OCI-LY1 (cell line): ENCODE data around the gene ACVR2A.

Experiments used
- H2AFZ ChIP-seq: fragments of 200-600 bp; sonication (generic), shearing (Covaris generic); 2 replicates; pipeline ENCODE4 v1.6.0; 2014; ENCODE audit warnings: antibody characterized with exemption, mild to moderate bottlenecking, low read length
- H3F3A ChIP-seq: fragments of 200-600 bp; sonication (generic), shearing (Covaris generic); 2 replicates; pipeline ENCODE4 v1.6.0; 2014; ENCODE audit warnings: mild to moderate bottlenecking, antibody characterized with exemption, low read length, moderate library complexity; ENCODE audit not compliant: insufficient read depth
- H3K27ac ChIP-seq: fragments of 200-600 bp; sonication (generic); 2 replicates; pipeline ENCODE4 v1.5.1; 2014; ENCODE audit warnings: low read length, mixed run types, mild to moderate bottlenecking, low read depth; ENCODE audit not compliant: poor library complexity, severe bottlenecking
- H3K27me3 ChIP-seq: fragments of 200-600 bp; sonication (generic); 2 replicates; pipeline ENCODE4 v1.6.0; 2014; ENCODE audit warnings: antibody characterized with exemption, mild to moderate bottlenecking, low read length, moderate library complexity; ENCODE audit not compliant: insufficient read depth
- H3K36me3 ChIP-seq: fragments of 200-600 bp; sonication (generic); 2 replicates; pipeline ENCODE4 v1.6.1; 2014; ENCODE audit warnings: mild to moderate bottlenecking, antibody characterized with exemption, low read length, moderate library complexity, mixed read lengths; ENCODE audit not compliant: insufficient read depth
- H3K4me1 ChIP-seq: fragments of 200-600 bp; sonication (generic); 2 replicates; pipeline ENCODE4 v1.5.1; 2014; ENCODE audit warnings: mild to moderate bottlenecking, low read length, moderate library complexity; ENCODE audit not compliant: insufficient read depth, severe bottlenecking
- H3K4me2 ChIP-seq: fragments of 200-600 bp; sonication (generic), shearing (Covaris generic); 2 replicates; pipeline ENCODE4 v1.6.1; 2014; ENCODE audit warnings: low read length
- H3K4me3 ChIP-seq: fragments of 200-600 bp; sonication (generic); 2 replicates; pipeline ENCODE4 v1.5.1; 2014; ENCODE audit warnings: low read length, low read depth, mild to moderate bottlenecking, mixed read lengths; ENCODE audit not compliant: poor library complexity, severe bottlenecking
- H3K79me2 ChIP-seq: fragments of 200-600 bp; shearing (Covaris generic); 2 replicates; pipeline ENCODE4 v1.6.1; 2016; ENCODE audit warnings: mixed run types, low read length, mixed read lengths; ENCODE audit not compliant: insufficient read depth
- H3K9ac ChIP-seq: fragments of 200-600 bp; sonication (generic), shearing (Covaris generic); 2 replicates; pipeline ENCODE4 v1.6.1; 2014; ENCODE audit warnings: mild to moderate bottlenecking, low read length, mixed read lengths
- H3K9me2 ChIP-seq: fragments of 200-600 bp; sonication (generic), shearing (Covaris generic); 2 replicates; pipeline ENCODE4 v1.6.1; 2014; ENCODE audit warnings: low read depth, mild to moderate bottlenecking, low read length, mixed read lengths
- H3K9me3 ChIP-seq: fragments of 200-600 bp; shearing (Covaris generic); 2 replicates; pipeline ENCODE4 v1.6.1; 2014; ENCODE audit warnings: low read length, mixed read lengths
- H4K20me1 ChIP-seq: fragments of 200-600 bp; sonication (generic), shearing (Covaris generic); 2 replicates; pipeline ENCODE4 v1.6.0; 2016; ENCODE audit warnings: mild to moderate bottlenecking, low read length; ENCODE audit not compliant: insufficient read depth
- CTCF ChIP-seq: fragments of 200-600 bp; sonication (generic), shearing (Covaris generic); IDR thresholded peaks from 2 replicates; pipeline ENCODE4 v1.5.1; 2017; ENCODE audit warnings: mild to moderate bottlenecking, antibody characterized with exemption, low read length, moderate library complexity, mixed read lengths
- EZH2 ChIP-seq: fragments of 200-600 bp; sonication (generic), shearing (Covaris generic); IDR thresholded peaks from 2 replicates; pipeline ENCODE4 v1.8.0; 2017; ENCODE audit warnings: borderline replicate concordance, mixed run types, mild to moderate bottlenecking, antibody characterized with exemption, low read length, moderate library complexity, mixed read lengths

ACVR2A gene

GRCh38 chr2:147917161-147917560 is 72.3 kb downstream of the ACVR2A start:
- H3K9ac ChIP-seq = no peak overlapping the region
- H3K27ac ChIP-seq = no peak overlapping the region
- no peaks in the 10 kb centered on the region for H3K4me1 ChIP-seq
- no peaks in the 10 kb centered on the region for H3K27me3 ChIP-seq
- H3K4me2 ChIP-seq = no peak overlapping the region
- H3K4me3 ChIP-seq = no peak overlapping the region
- no peak overlapping the region for H2AFZ ChIP-seq
- H3F3A ChIP-seq = no peaks in the 10 kb centered on the region
- H4K20me1 ChIP-seq = no peaks in the 10 kb centered on the region
- no peaks in the 10 kb centered on the region for H3K9me2 ChIP-seq
- H3K9me3 ChIP-seq = no peaks in the 10 kb centered on the region
- H3K79me2 ChIP-seq = no peaks in the 10 kb centered on the region
- TF ChIP-seq EZH2 = no peak
- TF ChIP-seq CTCF = no peak
- H3K36me3 ChIP-seq = no peaks in the 10 kb centered on the region

GRCh38 chr2:147923846-147924245 is 79.0 kb downstream of the ACVR2A start:
- Histone ChIP-seq H3K9me2 (no peaks in the 10 kb centered on the region), H3K9ac (no peak overlapping the region), H3K27me3 (no peaks in the 10 kb centered on the region), H3K9me3 (no peaks in the 10 kb centered on the region), H2AFZ (no peak overlapping the region), H3K4me2 (no peak overlapping the region), H3K79me2 (no peaks in the 10 kb centered on the region), H4K20me1 (no peaks in the 10 kb centered on the region), H3K36me3 (no peaks in the 10 kb centered on the region), H3F3A (no peaks in the 10 kb centered on the region), H3K27ac (no peak overlapping the region), H3K4me1 (no peaks in the 10 kb centered on the region), H3K4me3 (no peak overlapping the region)
- TF ChIP-seq EZH2 (no peak), CTCF (no peak)

- H3K4me1 ChIP-seq = no peaks in the 10 kb centered on the region
- H3K79me2 ChIP-seq = no peaks in the 10 kb centered on the region
- no peaks in the 10 kb centered on the region for H3K27me3 ChIP-seq
- no peak overlapping the region for H3K4me3 ChIP-seq
- no peak overlapping the region for H3K27ac ChIP-seq
- no peak overlapping the region for H2AFZ ChIP-seq
- H3K36me3 ChIP-seq = no peaks in the 10 kb centered on the region
- no peaks in the 10 kb centered on the region for H4K20me1 ChIP-seq
- no peaks in the 10 kb centered on the region for H3K9me3 ChIP-seq
- no peaks in the 10 kb centered on the region for H3F3A ChIP-seq
- no peak overlapping the region for H3K9ac ChIP-seq
- TF ChIP-seq CTCF (no peak), EZH2 (no peak)
- no peaks in the 10 kb centered on the region for H3K9me2 ChIP-seq
- no peak overlapping the region for H3K4me2 ChIP-seq
Measured at GRCh38 chr2:147924647-147925046, 79.8 kb downstream of the ACVR2A start.
